Erythroblast (primary cell): ENCODE measurements around the gene DNAJC17.

ENCODE experiments used
- GATA1 ChIP-seq: IDR thresholded peaks from 2 replicates; pipeline ENCODE4 v1.6.1; 2011; ENCODE audit warnings: low read depth, mild to moderate bottlenecking, control low read depth, low read length, moderate library complexity
- POLR2A ChIP-seq: IDR thresholded peaks from 2 replicates; pipeline ENCODE4 v1.6.1; 2011; ENCODE audit warnings: mild to moderate bottlenecking, low read length

DNA sequence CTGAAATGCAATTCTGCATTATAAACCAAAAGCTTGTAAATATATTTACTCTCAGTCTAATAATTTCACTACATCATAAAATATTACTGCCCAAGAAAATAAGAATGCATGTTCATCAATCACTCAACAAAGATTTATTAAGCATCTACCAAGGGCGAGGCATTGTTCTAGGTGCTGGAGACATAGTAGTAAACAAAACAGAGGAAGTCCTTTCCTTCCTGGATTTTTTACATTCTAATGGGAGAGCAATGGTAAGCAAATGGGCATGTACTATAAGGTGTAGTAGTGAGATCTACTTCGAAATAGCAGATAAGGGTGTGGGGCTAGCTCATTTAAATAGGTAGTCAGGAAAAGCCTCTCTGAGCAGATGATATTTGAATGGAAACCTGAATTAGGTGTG is 11.2 kb downstream of the DNAJC17 start:
- TF ChIP-seq POLR2A: no peak
- no peak for TF ChIP-seq GATA1
